MM.1S (cell line): ENCODE measurements around the gene YWHAQ.
"Not testable (repeated sequence)": the region's sequence is repeated elsewhere in the genome, so short reads cannot be mapped to it uniquely, and the experiment has no call there.

Experiments used
- DNase-seq: peaks from one replicate; pipeline ENCODE4 v3.0.0-alpha.2; 2015
- H2AFZ ChIP-seq: fragments of 300-600 bp; sonication (generic); 2 replicates; pipeline ENCODE4 v1.6.0; 2016; ENCODE audit warnings: antibody characterized with exemption, low read length
- H3F3A ChIP-seq: fragments of 300-600 bp; sonication (generic); 2 replicates; pipeline ENCODE4 v1.6.1; 2016; ENCODE audit warnings: mild to moderate bottlenecking, antibody characterized with exemption, low read length, moderate library complexity, mixed read lengths; ENCODE audit not compliant: insufficient read depth
- H3K27ac ChIP-seq: fragments of 300-600 bp; sonication (generic); 2 replicates; pipeline ENCODE4 v1.5.1; 2016; ENCODE audit warnings: mild to moderate bottlenecking, low read length
- H3K27me3 ChIP-seq: fragments of 300-600 bp; sonication (generic); replicated peaks from 2 replicates; pipeline ENCODE4 v1.6.0; 2016; ENCODE audit warnings: low read length; ENCODE audit not compliant: insufficient read depth
- H3K36me3 ChIP-seq: fragments of 300-600 bp; sonication (generic); replicated peaks from 2 replicates; pipeline ENCODE4 v1.6.1; 2016; ENCODE audit warnings: mild to moderate bottlenecking, low read length, mixed read lengths; ENCODE audit not compliant: insufficient read depth
- H3K4me1 ChIP-seq: fragments of 300-600 bp; sonication (generic); 2 replicates; pipeline ENCODE4 v1.6.1; 2016; ENCODE audit warnings: low read length, mixed read lengths
- H3K4me2 ChIP-seq: fragments of 300-600 bp; sonication (generic); 2 replicates; pipeline ENCODE4 v1.6.0; 2016; ENCODE audit warnings: low read depth, low read length
- H3K4me3 ChIP-seq: fragments of 300-600 bp; sonication (generic); 2 replicates; pipeline ENCODE4 v1.5.1; 2016; ENCODE audit warnings: low read length, mixed read lengths
- H3K79me2 ChIP-seq: fragments of 300-600 bp; sonication (generic); 2 replicates; pipeline ENCODE4 v1.6.1; 2016; ENCODE audit warnings: mixed run types, low read length, mixed read lengths
- H3K9ac ChIP-seq: fragments of 300-600 bp; sonication (generic); 2 replicates; pipeline ENCODE4 v1.6.1; 2016; ENCODE audit warnings: low read length, mixed read lengths
- H3K9me2 ChIP-seq: fragments of 300-600 bp; sonication (generic); replicated peaks from 2 replicates; pipeline ENCODE4 v1.6.1; 2016; ENCODE audit warnings: mild to moderate bottlenecking, low read length, mixed read lengths; ENCODE audit not compliant: insufficient read depth
- H3K9me3 ChIP-seq: fragments of 300-600 bp; sonication (generic); replicated peaks from 2 replicates; pipeline ENCODE4 v1.6.1; 2016; ENCODE audit warnings: mild to moderate bottlenecking, low read length, mixed read lengths; ENCODE audit not compliant: insufficient read depth
- H4K20me1 ChIP-seq: fragments of 300-600 bp; sonication (generic); 2 replicates; pipeline ENCODE4 v1.6.1; 2016; ENCODE audit warnings: mild to moderate bottlenecking, low read length, moderate library complexity, mixed read lengths; ENCODE audit not compliant: insufficient read depth
- EZH2 ChIP-seq: fragments of 300-600 bp; sonication (generic); optimal IDR thresholded peaks from 2 replicates; pipeline ENCODE3; 2017; ENCODE audit warnings: low read depth, mild to moderate bottlenecking, antibody characterized with exemption, low read length, mixed read lengths
- EZH2phosphoT487 ChIP-seq: fragments of 300-600 bp; sonication (generic); IDR thresholded peaks from 2 replicates; pipeline ENCODE4 v1.6.1; 2018; ENCODE audit warnings: antibody characterized with exemption, low read length
- TF ChIP-seq, protein P1 (sequence below): fragments of 300-600 bp; sonication (generic); IDR thresholded peaks from 2 replicates; pipeline ENCODE4 v1.5.1; 2016; ENCODE audit warnings: antibody characterized with exemption, low read length, mixed read lengths

YWHAQ gene

DNA sequence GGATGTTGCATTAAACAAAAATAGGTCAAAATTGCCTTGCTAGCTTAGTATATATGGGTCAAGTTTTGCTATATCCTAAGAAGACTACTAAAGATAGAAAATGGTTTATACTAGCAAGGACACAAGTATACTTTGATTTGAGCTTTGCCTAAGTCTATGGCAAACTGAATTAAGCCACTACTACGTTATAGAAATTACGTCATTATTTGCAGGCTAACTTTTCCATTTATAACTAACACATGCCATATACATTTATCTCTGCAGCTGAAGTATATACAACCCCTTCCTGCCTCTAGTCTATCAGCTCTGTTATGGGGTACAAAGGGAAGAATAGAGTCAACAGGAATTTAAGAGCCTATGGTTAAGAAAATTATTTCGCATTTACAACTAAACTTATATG is 16.2 kb downstream of the YWHAQ start:
- DNase-seq = no peak
- no peak overlapping the region for H3K27ac ChIP-seq
- H4K20me1 ChIP-seq = peaks cover 80% of the 10 kb centered on the region

DNA sequence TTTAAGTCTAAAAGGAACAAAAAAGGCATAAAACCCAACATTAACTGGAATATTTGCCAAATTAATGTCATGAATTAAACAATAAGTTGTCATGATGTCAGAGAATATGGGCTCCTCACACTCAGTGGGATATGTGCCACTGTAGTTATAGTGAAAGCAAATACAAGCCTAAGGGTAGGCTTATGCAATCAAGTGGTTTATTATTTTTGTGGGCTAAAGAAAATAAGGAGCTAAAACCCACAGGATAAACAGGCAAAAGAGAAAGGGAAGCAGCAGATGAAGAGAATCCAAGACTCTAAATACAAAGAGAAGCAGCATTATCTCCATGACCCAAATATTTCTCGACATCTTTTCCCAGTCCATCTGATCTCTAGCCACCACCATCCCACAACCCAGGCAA is 17.5 kb downstream of the YWHAQ start:
- no peak overlapping the region for H3K4me3 ChIP-seq
- peaks cover 100% of the 10 kb centered on the region for H3K79me2 ChIP-seq
- no peaks in the 10 kb centered on the region for H3K27me3 ChIP-seq
- H3K4me2 ChIP-seq = no peak overlapping the region
- H2AFZ ChIP-seq = no peak overlapping the region
- DNase-seq = no peak
- peaks cover 80% of the 10 kb centered on the region for H4K20me1 ChIP-seq
- peaks cover 11% of the 10 kb centered on the region for H3K4me1 ChIP-seq
- H3F3A ChIP-seq = peaks cover 16% of the 10 kb centered on the region
- TF ChIP-seq EZH2phosphoT487 = no peak
- TF ChIP-seq EZH2 = no peak
- TF ChIP-seq, protein P1, sequence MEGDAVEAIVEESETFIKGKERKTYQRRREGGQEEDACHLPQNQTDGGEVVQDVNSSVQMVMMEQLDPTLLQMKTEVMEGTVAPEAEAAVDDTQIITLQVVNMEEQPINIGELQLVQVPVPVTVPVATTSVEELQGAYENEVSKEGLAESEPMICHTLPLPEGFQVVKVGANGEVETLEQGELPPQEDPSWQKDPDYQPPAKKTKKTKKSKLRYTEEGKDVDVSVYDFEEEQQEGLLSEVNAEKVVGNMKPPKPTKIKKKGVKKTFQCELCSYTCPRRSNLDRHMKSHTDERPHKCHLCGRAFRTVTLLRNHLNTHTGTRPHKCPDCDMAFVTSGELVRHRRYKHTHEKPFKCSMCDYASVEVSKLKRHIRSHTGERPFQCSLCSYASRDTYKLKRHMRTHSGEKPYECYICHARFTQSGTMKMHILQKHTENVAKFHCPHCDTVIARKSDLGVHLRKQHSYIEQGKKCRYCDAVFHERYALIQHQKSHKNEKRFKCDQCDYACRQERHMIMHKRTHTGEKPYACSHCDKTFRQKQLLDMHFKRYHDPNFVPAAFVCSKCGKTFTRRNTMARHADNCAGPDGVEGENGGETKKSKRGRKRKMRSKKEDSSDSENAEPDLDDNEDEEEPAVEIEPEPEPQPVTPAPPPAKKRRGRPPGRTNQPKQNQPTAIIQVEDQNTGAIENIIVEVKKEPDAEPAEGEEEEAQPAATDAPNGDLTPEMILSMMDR = no peak
- no peaks in the 10 kb centered on the region for H3K9me3 ChIP-seq
- 0 out of 2 replicates have a peak, but pooled peaks cover 2% of the 10 kb centered on the region for H3K36me3 ChIP-seq
- H3K9ac ChIP-seq = no peak overlapping the region
- H3K9me2 ChIP-seq = no peaks in the 10 kb centered on the region
- H3K27ac ChIP-seq = no peak overlapping the region

More for the DNA sequence above, 16.2 kb downstream of the YWHAQ start:
- H3K4me1 ChIP-seq = peaks cover 13% of the 10 kb centered on the region
- no peak overlapping the region for H3K4me3 ChIP-seq
- 0 out of 2 replicates have a peak, but pooled peaks cover 2% of the 10 kb centered on the region for H3K36me3 ChIP-seq
- H3K9me3 ChIP-seq = no peaks in the 10 kb centered on the region
- no peaks in the 10 kb centered on the region for H3K27me3 ChIP-seq
- H3F3A ChIP-seq = peaks cover 3% of the 10 kb centered on the region
- TF ChIP-seq, protein P1 = no peak
- TF ChIP-seq EZH2phosphoT487 = no peak
- TF ChIP-seq EZH2 = no peak
- peaks cover 99% of the 10 kb centered on the region for H3K79me2 ChIP-seq
- no peak overlapping the region for H2AFZ ChIP-seq
- H3K4me2 ChIP-seq = no peak overlapping the region
- H3K9ac ChIP-seq = no peak overlapping the region
- H3K9me2 ChIP-seq = no peaks in the 10 kb centered on the region

DNA sequence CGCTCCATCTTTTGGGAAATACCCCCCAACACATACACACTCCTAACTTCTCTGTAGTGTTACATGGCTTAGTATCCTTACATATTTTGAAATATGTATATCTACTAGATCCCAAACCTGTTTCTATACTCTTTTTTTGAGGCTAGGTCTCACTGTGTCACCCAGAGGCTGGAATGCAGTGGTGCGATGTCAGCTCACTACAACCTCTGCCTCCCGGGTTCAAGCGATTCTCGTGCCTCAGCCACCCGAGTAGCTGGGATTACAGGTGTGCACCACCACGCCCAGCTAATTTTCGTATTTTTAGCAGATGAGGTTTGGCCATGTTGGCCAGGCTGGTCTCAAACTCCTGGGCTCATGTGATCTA is 19.3 kb downstream of the YWHAQ start:
- not testable (repeated sequence) for H3K36me3 ChIP-seq, H3K9me3 ChIP-seq, H3K4me3 ChIP-seq, H2AFZ ChIP-seq, H3K9ac ChIP-seq, H3K4me2 ChIP-seq, H3K27me3 ChIP-seq, H3K27ac ChIP-seq, DNase-seq, H3K9me2 ChIP-seq
- H3K4me1 ChIP-seq = peaks cover 17% of the 10 kb centered on the region
- peaks cover 75% of the 10 kb centered on the region for H4K20me1 ChIP-seq
- H3K79me2 ChIP-seq = peaks cover 98% of the 10 kb centered on the region
- peaks cover 19% of the 10 kb centered on the region for H3F3A ChIP-seq

DNA sequence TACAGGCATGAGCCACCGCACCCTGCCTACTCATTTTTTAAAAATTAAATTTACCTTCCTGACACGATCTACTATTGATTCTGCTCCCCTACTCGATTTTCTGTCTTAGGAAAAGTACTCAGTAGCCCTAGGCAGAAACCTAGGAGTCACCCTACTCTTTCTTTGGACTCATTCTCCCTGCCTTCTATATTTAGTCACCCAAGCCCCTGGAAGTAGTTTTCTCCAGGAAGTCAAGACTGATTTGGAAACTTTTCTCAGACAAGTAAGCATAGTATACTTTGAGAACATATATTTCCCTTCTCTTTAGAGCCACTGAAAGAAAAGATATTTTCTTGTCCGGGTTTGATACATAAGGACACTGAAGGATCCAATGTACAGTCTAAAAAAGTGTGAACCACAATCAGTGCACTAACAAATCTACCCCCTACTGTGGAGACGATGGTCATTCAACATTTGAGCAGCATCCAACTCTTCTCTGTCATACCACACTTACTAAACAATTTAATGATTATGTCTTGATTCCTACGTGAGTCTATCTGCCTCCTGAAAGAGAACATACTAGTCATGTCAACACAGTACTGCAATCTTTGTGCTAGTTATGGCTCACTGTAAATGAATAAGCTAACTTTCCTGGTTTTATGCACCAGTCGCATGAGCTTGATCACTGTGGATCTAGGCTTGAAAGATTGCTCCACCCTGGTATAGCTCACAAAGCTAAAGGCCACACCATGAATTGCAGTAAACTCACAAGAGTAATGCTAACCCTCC is 19.8 kb downstream of the YWHAQ start:
- Histone ChIP-seq H3K9me3 (no peaks in the 10 kb centered on the region), H3K9ac (no peak overlapping the region), H3K79me2 (peaks cover 98% of the 10 kb centered on the region), H3K4me2 (no peak overlapping the region), H4K20me1 (peaks cover 73% of the 10 kb centered on the region), H3F3A (peaks cover 19% of the 10 kb centered on the region), H2AFZ (no peak overlapping the region), H3K4me3 (no peak overlapping the region), H3K9me2 (no peaks in the 10 kb centered on the region), H3K27ac (no peak overlapping the region), H3K36me3 (0 out of 2 replicates have a peak, but pooled peaks cover 2% of the 10 kb centered on the region), H3K4me1 (peaks cover 17% of the 10 kb centered on the region), H3K27me3 (no peaks in the 10 kb centered on the region)
- no peak for DNase-seq
- TF ChIP-seq EZH2phosphoT487 (no peak), EZH2 (no peak)
- TF ChIP-seq, protein P1 = no peak

DNA sequence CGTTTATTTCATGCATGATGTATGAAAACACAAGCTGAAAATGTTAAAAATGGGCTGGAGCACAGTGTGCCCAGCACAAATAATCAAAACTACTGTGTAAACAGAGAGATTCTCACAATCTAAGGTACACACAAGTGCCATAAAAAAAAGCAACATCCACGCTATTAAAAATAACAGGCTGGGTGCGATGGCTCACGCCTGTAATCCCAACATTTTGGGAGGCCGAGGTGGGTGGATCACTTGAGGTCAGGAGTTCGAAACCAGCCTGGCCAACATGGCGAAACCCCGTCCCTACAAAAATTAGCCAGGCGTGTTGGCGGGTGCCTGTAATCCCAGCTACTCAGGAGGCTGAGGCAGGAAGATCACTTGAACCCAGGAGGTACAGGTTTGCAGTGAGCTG is 22.3 kb downstream of the YWHAQ start:
- not testable (repeated sequence) for H3K9me2 ChIP-seq, DNase-seq, H3K27me3 ChIP-seq, H3K36me3 ChIP-seq, H3K9me3 ChIP-seq, H2AFZ ChIP-seq
- peaks cover 63% of the 10 kb centered on the region for H4K20me1 ChIP-seq
- peaks cover 19% of the 10 kb centered on the region for H3F3A ChIP-seq
- H3K27ac ChIP-seq = peak overlapping the region; percentile 71
- H3K4me3 ChIP-seq = peak overlapping the region; percentile 28
- peaks cover 98% of the 10 kb centered on the region for H3K79me2 ChIP-seq
- peaks cover 17% of the 10 kb centered on the region for H3K4me1 ChIP-seq
- H3K4me2 ChIP-seq = peak overlapping the region; percentile 67
- peak overlapping the region; percentile 4; the same call in 1 of the 2 replicates for H3K9ac ChIP-seq
